Measurements from ENCODE around the gene FAM240B. TPM values are rescaled to one million over a fixed set of nuclear protein-coding genes. Genes with fewer than 3 reads are reported as not detected.

The FAM240B gene
- total and polyA plus RNA-seq, 2 experiments from 2014 or later, result not detected

DNA sequence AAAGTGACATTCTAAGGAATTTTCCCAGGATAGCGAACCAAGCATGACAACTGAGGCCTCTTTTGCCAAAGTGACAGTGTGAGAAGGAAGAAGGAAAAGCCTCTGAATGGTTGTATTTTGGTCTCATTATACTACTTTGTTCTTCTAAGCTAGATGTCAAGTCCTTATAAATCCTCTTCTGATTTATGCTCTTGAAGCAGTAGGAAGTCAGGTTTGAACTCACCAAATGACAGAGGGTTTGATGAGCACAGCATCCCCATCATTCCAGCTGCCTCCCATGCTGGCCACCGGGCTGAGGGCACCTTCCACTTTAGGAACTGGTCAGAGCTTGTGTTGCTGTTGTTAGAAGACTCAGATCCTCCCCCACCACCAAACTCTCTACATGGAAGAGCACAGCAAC is 44.1 kb downstream of the FAM240B start:
- Histone ChIP-seq H4K20me1 (replicated peaks; ENCODE audit: insufficient read depth) (no peaks in the 10 kb centered on the region), H3K27ac (ENCODE audit: low read depth) (no peak overlapping the region), H3K36me3 (ENCODE audit: insufficient read depth) (no peaks in the 10 kb centered on the region), H3K4me1 (ENCODE audit: insufficient read depth) (peaks cover 23% of the 10 kb centered on the region), H3K4me3 (no peak overlapping the region), H3K79me2 (replicated peaks; ENCODE audit: insufficient read depth) (no peaks in the 10 kb centered on the region), H3K9me2 (ENCODE audit: insufficient read depth) (peaks cover 7% of the 10 kb centered on the region; the same call in 1 of the 2 replicates), H3F3A (replicated peaks; ENCODE audit: low read depth) (peaks cover 3% of the 10 kb centered on the region; the same call in 1 of the 2 replicates), H3K27me3 (ENCODE audit: insufficient read depth) (no peaks in the 10 kb centered on the region), H3K4me2 (no peak overlapping the region), H2AFZ (no peak overlapping the region; the same call in 1 of the 2 replicates)
- Mint-ChIP-seq H3K4me1 (peaks cover 24% of the 10 kb centered on the region), H3K27ac (no peak overlapping the region), H3K9me3 (no peaks in the 10 kb centered on the region; the same call in 2 of the 3 replicates), H3K36me3 (ENCODE audit: low read depth) (peaks cover 5% of the 10 kb centered on the region; the same call in 2 of the 3 replicates), H3K4me3 (no peak overlapping the region), H3K27me3 (ENCODE audit: insufficient read depth, low read depth, poor library complexity) (peaks cover 17% of the 10 kb centered on the region)
- no peak for ATAC-seq
- no peak for TF ChIP-seq NANOG (IDR thresholded peaks at IDR 0.05; ENCODE audit: borderline replicate concordance)
- TF ChIP-seq, protein P1, sequence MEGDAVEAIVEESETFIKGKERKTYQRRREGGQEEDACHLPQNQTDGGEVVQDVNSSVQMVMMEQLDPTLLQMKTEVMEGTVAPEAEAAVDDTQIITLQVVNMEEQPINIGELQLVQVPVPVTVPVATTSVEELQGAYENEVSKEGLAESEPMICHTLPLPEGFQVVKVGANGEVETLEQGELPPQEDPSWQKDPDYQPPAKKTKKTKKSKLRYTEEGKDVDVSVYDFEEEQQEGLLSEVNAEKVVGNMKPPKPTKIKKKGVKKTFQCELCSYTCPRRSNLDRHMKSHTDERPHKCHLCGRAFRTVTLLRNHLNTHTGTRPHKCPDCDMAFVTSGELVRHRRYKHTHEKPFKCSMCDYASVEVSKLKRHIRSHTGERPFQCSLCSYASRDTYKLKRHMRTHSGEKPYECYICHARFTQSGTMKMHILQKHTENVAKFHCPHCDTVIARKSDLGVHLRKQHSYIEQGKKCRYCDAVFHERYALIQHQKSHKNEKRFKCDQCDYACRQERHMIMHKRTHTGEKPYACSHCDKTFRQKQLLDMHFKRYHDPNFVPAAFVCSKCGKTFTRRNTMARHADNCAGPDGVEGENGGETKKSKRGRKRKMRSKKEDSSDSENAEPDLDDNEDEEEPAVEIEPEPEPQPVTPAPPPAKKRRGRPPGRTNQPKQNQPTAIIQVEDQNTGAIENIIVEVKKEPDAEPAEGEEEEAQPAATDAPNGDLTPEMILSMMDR (conservative IDR thresholded peaks at IDR 0.05; ENCODE audit: low read depth in 2 of 2), result no peak
- TF ChIP-seq EZH2phosphoT487 (IDR thresholded peaks at IDR 0.05; ENCODE audit: unreplicated experiment), result no peak
- no peak for TF ChIP-seq ZNF331 (CRISPR knock-in tag; IDR thresholded peaks at IDR 0.05; ENCODE audit: low read depth)
- TF ChIP-seq, protein P2, sequence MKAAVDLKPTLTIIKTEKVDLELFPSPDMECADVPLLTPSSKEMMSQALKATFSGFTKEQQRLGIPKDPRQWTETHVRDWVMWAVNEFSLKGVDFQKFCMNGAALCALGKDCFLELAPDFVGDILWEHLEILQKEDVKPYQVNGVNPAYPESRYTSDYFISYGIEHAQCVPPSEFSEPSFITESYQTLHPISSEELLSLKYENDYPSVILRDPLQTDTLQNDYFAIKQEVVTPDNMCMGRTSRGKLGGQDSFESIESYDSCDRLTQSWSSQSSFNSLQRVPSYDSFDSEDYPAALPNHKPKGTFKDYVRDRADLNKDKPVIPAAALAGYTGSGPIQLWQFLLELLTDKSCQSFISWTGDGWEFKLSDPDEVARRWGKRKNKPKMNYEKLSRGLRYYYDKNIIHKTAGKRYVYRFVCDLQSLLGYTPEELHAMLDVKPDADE (IDR thresholded peaks at IDR 0.05), result no peak
- TF ChIP-seq CREB1 (CRISPR knock-in tag; IDR thresholded peaks at IDR 0.05; ENCODE audit: low read depth), result no peak
- no peak for TF ChIP-seq STAT1 (IDR thresholded peaks at IDR 0.05; ENCODE audit: unreplicated experiment)
- TF ChIP-seq POLR2AphosphoS5 (IDR thresholded peaks at IDR 0.05; ENCODE audit: low read depth), result no peak
- TF ChIP-seq ZNF114 (CRISPR knock-in tag; IDR thresholded peaks at IDR 0.05), result no peak
- no peak for TF ChIP-seq EZH2 (IDR thresholded peaks at IDR 0.05; ENCODE audit: low read depth, unreplicated experiment)
- TF ChIP-seq JUNB (IDR thresholded peaks at IDR 0.05; ENCODE audit: unreplicated experiment), result no peak
- TF ChIP-seq, protein P3, sequence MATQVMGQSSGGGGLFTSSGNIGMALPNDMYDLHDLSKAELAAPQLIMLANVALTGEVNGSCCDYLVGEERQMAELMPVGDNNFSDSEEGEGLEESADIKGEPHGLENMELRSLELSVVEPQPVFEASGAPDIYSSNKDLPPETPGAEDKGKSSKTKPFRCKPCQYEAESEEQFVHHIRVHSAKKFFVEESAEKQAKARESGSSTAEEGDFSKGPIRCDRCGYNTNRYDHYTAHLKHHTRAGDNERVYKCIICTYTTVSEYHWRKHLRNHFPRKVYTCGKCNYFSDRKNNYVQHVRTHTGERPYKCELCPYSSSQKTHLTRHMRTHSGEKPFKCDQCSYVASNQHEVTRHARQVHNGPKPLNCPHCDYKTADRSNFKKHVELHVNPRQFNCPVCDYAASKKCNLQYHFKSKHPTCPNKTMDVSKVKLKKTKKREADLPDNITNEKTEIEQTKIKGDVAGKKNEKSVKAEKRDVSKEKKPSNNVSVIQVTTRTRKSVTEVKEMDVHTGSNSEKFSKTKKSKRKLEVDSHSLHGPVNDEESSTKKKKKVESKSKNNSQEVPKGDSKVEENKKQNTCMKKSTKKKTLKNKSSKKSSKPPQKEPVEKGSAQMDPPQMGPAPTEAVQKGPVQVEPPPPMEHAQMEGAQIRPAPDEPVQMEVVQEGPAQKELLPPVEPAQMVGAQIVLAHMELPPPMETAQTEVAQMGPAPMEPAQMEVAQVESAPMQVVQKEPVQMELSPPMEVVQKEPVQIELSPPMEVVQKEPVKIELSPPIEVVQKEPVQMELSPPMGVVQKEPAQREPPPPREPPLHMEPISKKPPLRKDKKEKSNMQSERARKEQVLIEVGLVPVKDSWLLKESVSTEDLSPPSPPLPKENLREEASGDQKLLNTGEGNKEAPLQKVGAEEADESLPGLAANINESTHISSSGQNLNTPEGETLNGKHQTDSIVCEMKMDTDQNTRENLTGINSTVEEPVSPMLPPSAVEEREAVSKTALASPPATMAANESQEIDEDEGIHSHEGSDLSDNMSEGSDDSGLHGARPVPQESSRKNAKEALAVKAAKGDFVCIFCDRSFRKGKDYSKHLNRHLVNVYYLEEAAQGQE (IDR thresholded peaks at IDR 0.05; ENCODE audit: unreplicated experiment), result no peak
- DNase-seq (ENCODE audit: low spot score), result no peak

Data from GM23338 (cell line).